ENCODE results near the gene IPO4. TPM values are rescaled to one million over a fixed set of nuclear protein-coding genes. Genes with fewer than 3 reads are reported as not detected.

IPO4 gene
- total RNA-seq, 4 donors from 2014 or later: 32.9 to 55.1 (median 40.4) TPM

DNA sequence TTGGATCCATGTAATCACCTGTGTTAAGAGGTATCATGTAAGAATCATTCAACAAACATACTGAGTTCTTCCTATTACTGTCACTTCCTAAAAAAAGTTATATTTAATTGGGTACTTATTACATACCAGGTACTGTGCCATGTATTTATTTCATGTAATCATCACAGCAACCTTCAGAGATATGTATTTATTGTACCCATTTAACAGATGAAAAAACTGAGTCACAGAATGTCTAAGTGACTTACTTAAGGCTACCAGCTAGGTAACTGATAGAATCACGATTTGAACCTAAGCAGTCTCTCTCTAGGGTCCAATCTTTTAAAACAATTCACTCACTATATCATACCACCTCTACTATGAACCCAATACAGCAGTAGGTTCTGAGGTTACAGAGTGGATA lies 44.2 kb downstream of the IPO4 start:
- intact Hi-C loops (cut with DNase I): no loop called here
- Histone ChIP-seq H3K9me3 (no peaks in the 10 kb centered on the region), H3K4me3 (no peak overlapping the region), H3K4me1 (peaks cover 37 to 73% (median 41%) of the 10 kb centered on the region in 3 donors), H3K27ac (no peak overlapping the region), H3K36me3 (peaks cover 0 to 28% (median 1%) of the 10 kb centered on the region in 3 donors), H3K27me3 (no peaks in the 10 kb centered on the region)
- WGBS, 2 donors: 87 to 92% methylated on average over 1 of the region's 1 CpG
- TF ChIP-seq, protein P1, sequence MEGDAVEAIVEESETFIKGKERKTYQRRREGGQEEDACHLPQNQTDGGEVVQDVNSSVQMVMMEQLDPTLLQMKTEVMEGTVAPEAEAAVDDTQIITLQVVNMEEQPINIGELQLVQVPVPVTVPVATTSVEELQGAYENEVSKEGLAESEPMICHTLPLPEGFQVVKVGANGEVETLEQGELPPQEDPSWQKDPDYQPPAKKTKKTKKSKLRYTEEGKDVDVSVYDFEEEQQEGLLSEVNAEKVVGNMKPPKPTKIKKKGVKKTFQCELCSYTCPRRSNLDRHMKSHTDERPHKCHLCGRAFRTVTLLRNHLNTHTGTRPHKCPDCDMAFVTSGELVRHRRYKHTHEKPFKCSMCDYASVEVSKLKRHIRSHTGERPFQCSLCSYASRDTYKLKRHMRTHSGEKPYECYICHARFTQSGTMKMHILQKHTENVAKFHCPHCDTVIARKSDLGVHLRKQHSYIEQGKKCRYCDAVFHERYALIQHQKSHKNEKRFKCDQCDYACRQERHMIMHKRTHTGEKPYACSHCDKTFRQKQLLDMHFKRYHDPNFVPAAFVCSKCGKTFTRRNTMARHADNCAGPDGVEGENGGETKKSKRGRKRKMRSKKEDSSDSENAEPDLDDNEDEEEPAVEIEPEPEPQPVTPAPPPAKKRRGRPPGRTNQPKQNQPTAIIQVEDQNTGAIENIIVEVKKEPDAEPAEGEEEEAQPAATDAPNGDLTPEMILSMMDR (IDR thresholded peaks at IDR 0.05): no peak
- no peak for TF ChIP-seq POLR2A (IDR thresholded peaks at IDR 0.05)
- no peak for DNase-seq

DNA sequence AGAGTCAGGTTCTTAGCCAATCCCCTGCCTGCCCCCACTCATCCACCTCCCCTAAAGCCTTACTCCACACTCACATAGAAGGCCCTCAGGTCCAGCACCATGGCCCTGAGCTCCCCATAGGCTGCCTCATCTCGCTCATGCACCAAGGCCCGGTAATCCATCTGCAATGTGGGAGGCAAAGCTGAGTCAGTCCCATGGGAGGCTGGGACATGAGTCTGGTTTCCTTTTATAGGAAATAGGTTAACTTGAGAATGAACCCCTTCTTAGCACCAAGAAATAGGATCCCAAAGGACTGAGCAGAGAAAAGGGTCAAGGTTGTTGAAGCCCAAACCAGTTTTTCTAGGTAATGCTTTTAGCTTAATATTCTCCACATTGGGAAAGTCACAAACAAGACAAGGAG lies 45.1 kb downstream of the IPO4 start:
- Histone ChIP-seq H3K27me3 (no peaks in the 10 kb centered on the region), H3K9me3 (no peaks in the 10 kb centered on the region), H3K4me3 (no peak overlapping the region), H3K27ac (peak overlapping the region in 1 of 4 donors; percentile 16), H3K36me3 (peaks cover 7 to 28% (median 8%) of the 10 kb centered on the region in 3 donors), H3K4me1 (peaks cover 41 to 73% (median 44%) of the 10 kb centered on the region in 3 donors)
- no peak for DNase-seq
- 80% methylated on average over 1 to 2 of the region's 2 CpGs for WGBS, 2 donors
- intact Hi-C loops (cut with DNase I): no loop called here
- TF ChIP-seq, protein P1 (IDR thresholded peaks at IDR 0.05): no peak
- TF ChIP-seq POLR2A (IDR thresholded peaks at IDR 0.05): no peak

DNA sequence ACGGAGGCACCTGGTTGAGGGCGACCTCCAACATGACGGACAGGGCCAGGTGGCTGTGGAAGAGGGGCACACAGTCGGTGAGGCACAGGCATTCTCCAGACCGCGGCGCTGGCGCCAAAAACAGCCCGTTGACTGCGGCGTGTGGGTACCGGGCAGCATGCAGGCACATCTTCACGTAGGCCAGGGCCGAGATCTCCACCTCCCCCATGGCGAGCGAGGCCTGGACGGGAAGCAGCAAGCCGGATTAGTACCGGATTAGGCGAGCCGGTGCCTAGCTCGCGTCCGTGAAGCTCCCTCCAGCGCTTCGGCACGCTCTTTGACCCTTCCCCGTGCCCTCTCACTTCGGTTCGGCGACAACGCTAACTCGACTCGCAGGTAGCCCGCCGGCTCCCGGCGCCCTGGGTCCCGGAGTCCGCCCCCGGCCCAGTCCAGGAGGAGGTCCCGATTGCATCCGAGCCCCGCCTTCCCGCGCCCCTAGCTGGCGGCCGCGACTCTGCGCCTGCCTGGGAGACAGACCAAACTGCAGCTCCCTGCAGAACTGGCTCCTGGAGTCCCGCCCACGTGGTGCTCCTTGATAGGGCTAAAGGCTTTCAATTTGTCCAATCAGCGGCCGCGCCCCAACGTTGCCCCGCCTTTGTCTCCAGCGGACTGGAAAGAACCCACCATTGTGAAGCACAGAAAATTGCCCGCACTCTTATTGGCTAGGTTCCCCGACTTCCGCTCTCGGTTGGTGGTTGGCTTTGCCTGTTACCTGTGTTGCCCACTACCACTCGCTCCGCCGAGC lies 47.3 kb downstream of the IPO4 start, which contains the start of gene EMC9:
Gene EMC9, minus strand, starts transcription at position 495 of the 784 bp plus-strand sequence. Its CDS starts 287 bp downstream, at position 208.
- peak within 1 kb of the TSS; percentile 89 to 96 (median 96) for H3K27ac ChIP-seq
- DNase-seq: peak; percentile 98
- 1% methylated on average over 13 to 19 of the region's 65 CpGs for WGBS, 2 donors
- peak within 1 kb of the TSS; percentile 55 to 84 (median 80) for H3K4me3 ChIP-seq
- intact Hi-C loops (cut with DNase I): no loop called here
- peaks cover 17 to 40% (median 17%) of the 10 kb centered on the region in 3 donors for H3K36me3 ChIP-seq
- no peaks in the 10 kb centered on the region for H3K9me3 ChIP-seq
- no peaks in the 10 kb centered on the region for H3K27me3 ChIP-seq
- TF ChIP-seq, protein P1 (IDR thresholded peaks at IDR 0.05): peak; percentile 27 to 90 (median 80)
- TF ChIP-seq POLR2A (IDR thresholded peaks at IDR 0.05): peak in 3 of 4 donors; percentile 27 to 91 (median 67)
- H3K4me1 ChIP-seq: peaks cover 48 to 86% (median 56%) of the 10 kb centered on the region in 3 donors

DNA sequence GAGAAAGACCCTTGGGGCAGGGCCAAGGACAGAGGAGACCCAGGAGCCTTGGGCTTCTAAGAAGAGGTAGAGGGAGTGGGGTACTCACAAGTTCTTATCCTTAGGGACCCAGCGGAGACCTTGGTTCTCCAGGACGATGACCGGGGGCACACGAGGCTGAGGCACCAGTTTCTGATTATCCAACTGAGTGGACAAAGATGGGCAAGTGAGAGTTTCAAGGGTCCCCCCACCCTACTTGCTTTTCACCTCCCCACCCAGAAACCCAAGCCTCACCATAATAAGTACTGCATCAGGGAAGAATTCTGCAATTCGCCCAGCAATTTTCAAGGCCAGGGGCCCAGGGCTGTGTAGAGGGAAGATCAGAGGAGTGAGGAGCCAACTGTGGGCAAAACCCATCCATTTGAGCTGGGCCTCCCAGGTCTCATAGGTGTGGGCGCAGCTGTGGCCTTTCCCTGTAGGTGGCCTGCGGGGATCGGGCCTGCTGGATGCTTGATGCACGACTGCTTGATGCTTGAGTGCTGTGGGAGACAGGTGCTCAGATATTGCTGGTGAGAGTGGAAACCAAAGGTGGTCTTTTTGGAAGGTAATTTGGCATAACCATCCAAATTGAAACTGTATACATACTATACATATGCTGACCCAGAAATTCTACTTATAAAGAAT lies 49.2 kb downstream of the IPO4 start:
- intact Hi-C loops (cut with DNase I): no loop called here
- Histone ChIP-seq H3K4me1 (peaks cover 38 to 76% (median 46%) of the 10 kb centered on the region in 3 donors), H3K27me3 (no peaks in the 10 kb centered on the region), H3K4me3 (peak overlapping the region in 1 of 4 donors; percentile 84), H3K9me3 (no peaks in the 10 kb centered on the region), H3K27ac (peak overlapping the region in 3 of 4 donors; percentile 37 to 96 (median 95)), H3K36me3 (peaks cover 17 to 40% (median 17%) of the 10 kb centered on the region in 3 donors)
- WGBS, 2 donors: 82 to 89% methylated on average over 7 to 9 of the region's 9 CpGs
- no peak for TF ChIP-seq POLR2A (IDR thresholded peaks at IDR 0.05)
- TF ChIP-seq, protein P1 (IDR thresholded peaks at IDR 0.05): no peak
- no peak for DNase-seq
